GM19455 (cell line): ENCODE results near the gene CNTNAP5.

Experiments used
- ATAC-seq: cut with Tn5 transposase; IDR thresholded peaks from one replicate; pipeline ENCODE4 v1.9.1; 2021; ENCODE audit not compliant: unreplicated experiment

Gene CNTNAP5

DNA sequence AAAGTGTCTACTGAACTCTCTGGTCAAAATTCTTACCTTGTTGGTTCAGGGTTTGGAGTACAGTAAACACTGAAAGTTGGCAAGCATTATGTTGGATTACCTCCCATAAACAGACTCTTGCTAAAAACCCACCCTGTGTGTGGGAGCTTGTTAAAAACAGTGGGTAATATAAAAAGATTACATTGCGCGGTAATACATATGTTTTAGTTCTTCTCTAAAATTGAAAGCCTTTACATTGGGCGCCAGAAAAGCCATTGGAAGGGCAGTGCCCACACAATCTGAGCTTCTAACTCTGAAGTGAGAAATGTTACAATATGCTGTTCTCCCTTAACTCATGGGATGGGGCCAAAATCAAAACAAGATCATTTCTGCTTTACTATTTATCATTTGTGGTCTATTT, 510.7 kb downstream of the CNTNAP5 start:
- no peak for ATAC-seq

DNA sequence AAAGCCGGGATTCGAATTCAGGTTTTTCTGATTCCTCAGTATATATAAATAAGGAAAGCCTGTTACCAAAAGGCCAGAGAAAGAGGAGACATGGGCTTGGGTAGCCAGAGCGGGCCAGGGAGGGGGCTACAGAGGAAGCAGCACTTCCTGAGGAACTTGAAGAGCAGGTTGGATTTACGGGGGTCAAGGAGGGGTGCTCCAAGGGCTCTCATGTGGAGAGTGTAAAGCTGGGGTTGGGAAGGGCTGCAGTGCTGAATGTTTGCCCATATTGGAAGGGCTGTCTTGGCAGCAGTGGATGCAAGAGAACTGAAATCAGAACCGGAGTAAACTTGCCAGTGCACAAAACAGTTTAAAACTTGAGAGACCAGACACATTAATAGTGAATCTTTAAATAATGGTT, 511.5 kb downstream of the CNTNAP5 start:
- no peak for ATAC-seq

DNA sequence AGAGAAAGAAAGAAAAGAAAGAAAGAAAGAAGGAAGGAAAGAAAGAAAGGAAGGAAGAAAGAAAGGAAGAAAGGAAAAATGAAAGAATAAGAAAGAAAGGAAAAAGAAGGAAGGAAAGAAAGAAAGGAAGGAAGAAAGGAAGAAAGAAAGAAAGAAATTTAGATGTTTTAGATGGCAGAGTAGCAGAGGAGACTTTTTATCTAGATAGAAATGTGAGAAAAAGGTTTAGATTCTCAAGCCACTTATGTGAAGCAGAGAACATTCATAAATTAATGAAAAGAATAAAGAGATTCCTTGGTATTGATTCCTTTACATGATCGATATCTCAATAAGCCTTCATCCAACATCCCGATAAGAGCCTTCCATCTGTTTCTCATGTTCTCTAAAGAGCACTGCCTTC, 513.5 kb downstream of the CNTNAP5 start:
- ATAC-seq, result no peak

DNA sequence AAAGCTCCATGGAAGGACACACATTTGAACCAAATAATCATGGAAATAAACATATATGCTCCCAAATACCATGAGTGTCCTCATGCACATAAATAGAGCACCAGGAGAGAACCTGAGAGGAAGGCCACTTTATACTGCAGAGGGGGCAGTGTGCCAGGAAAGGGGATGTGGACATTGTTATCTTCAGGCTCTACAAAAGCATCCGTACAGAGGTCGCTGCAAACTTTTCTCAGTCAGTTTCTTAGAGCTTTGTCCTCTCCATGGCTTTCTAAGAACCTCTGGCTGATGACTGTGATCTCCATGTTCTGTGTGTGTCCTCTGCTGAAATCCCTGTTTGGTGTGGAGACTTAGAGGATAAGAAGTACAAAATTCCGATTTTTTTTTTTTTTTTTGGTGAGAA, 515.7 kb downstream of the CNTNAP5 start:
- ATAC-seq, result no peak

DNA sequence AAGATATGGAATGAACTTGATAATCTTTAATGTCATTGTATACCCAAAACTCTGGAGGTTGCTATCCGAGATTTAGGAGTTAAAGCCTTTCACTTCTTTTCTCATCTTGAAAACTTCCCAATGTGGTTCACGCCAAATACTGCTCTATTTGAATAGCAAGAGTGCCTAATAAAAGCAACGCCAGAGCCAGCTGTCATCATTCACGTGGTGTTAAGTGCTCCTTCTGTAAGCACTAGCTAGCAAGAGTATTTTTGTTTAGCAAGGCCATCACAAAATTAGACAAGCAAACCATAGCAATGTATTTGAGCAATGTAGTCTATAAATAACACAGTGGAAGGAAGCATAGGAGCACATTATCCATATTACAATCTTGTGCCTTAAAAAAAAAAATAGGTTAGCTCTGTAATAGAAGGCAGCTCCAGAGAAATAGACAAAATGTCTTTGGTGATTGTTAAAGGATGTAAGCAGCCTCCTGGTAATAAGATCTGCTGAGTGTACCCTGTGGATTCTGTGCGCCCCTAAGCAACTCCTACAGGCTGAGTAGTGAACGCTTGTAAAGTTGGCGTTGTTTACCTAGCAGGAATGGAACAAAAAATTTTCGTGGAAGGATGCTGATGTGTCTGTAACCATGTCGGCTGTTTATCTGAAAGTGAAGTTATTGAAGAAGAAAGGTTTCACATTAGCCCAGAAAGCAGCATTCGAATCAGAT, 518.0 kb downstream of the CNTNAP5 start:
- no peak for ATAC-seq

DNA sequence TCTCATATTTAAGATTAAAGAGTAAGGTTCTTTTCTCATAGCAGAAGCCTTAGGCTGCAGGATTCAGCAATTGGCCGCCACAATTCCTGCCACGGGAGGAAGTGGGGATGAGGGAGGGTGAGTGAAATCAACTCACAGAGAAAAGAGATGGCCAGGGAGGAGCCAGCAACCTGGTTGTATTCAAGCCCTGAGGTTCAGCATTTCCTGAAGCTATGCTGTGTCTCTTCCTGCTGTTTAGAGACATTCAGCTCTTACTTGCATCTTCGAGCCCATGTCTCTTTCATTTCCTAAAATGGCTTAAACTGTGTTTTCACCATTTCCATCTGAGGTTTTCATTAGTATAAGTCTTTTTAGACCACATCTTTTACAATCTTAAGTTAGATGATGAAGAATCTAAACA, 522.6 kb downstream of the CNTNAP5 start:
- ATAC-seq, result no peak

DNA sequence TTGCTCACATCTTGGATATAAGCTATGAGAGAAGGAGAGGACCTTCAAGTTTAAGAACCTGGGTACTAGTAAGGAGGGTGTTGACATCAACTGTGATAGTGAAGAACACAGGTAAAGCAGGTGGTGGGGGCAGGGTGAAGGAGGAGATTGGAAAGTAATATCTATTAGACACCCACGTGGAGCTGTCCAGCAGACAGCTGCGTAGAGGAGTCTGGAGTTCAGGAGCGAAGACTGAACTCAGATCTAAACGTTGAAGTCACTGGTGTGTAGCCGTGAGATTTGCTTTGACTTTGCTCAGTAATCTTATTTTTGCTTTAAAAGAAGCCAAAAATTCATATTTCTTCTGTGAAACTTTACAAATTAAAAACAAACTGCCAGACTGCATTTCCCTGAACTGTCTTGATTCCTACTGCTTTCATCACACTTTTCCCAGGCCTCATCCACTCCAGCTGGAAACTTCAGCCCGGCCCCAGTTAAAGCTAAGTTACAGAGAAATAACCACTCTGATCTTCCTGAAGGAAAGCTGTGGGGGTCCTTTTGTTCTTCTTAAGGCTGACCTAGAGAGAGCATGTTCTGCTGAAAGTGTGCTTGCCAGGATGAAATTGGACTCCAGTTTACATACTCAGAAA, 533.3 kb downstream of the CNTNAP5 start:
- no peak for ATAC-seq

DNA sequence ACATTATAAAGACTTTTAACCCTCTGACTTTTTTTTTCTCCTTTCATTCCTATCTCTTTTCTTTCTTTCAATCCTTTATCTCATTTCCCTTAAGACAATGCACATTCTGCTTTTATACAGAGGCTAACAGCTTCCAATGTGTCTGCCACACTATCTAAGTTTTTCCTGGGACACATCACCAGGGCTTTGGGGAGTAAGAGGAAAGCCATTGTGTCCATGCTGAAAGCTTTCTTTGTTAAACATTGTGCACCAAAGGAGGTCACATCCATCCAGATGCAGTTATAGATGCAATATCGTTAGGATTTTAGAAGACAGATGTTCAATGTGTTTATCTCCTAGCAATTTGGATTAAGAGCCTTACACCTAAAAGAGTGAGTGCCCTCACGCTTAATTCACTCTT, 534.1 kb downstream of the CNTNAP5 start:
- no peak for ATAC-seq

DNA sequence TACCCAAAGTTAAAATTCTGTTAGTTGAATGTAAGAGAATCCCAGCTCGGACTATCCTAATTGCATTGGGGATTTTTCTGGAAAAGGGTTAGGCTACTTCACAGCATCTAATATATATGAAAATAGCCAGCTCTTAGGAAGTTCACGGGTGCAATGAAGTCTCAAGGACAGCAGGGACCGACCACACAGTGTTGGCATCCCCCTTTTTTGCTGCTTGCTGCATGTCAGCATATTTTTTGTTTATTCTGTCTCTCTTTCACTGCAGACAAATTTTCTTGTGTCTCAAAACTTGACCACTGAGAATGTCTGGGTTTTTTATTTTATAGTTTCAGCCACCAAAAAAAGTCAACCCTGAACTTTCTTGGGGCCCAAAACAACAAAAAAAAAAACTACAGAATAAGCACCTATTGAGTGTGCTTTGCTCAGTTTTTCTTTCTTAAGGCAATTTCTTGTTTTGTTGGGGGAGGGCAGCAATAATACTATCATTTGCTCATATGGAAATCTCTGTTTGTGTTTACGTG, 535.6 kb downstream of the CNTNAP5 start:
- ATAC-seq, result no peak

DNA sequence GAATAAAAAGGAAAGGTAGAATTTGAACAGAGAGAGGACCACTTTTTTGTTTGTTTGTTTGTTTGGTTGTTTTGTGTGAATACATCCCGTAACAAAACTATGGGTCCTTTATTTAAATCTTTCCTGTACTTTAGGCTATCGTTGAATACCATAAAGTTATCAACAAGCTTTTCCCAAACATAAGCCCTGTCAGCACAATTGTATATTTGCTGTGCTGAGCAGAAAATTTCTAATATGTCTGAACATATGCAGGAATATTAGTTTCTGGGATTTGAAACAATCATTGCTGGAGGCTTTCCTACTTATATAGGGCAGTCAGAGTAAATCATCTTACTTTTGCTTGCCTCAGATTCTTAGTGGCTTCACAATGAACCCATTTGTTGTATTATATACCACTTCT, 536.4 kb downstream of the CNTNAP5 start:
- ATAC-seq, result no peak

DNA sequence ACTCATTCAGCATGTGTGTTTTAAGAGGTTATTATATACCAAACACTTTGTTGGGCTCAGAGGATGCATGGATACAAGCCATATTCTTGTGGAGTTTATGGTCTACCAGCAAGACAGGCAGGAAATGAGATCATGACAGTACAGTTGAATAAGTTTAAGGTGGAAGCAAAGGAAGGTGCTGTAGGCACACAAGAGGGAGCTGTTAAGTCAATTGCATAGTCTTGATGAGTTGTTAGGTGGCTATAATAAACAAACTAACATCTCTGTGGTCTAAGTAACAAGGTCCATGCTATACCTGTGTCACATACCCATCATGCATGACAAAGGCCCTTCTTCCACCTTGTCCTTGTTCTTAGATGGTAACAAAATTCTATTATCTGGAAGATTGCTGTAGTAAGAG, 538.3 kb downstream of the CNTNAP5 start:
- no peak for ATAC-seq

DNA sequence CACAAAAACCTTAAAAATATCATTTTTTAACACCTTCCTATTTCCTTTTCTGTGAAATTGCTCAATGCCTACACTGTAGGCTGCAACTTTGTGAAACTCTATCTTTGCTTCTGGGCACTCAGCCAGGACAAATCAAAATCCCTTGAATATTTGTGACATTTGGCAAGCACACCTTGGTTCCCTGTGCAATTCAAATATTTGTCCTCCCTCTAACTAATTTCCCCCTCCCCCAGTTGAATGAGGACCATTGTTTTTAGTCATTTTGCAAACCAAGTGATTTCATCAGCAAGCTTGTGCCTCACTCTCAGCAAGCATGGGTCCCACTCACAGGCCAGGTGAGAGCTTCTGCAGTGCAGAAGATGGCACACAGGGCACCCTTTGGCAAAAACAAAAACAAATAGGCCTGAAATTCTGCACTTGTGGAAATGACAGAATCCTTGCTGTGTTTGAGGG, 541.5 kb downstream of the CNTNAP5 start:
- ATAC-seq, result no peak

DNA sequence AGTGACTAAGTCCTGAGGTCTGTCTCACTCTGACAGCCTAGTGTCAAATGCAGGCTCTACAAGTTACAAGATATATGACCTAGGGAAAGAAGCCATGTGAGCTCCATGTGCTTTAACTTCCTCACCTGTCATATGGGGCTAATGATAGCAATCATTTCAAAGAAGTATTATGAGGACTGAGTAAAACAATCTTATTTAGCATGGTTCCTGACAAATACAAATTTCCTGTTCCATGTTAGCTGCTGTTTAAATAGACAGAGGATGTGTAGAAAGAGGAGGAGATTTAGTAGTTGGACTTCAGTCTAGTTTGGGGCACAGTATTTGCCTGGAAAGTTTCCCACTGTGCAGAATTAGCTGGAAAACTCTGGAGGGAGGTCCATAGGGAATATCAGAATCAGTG, 545.8 kb downstream of the CNTNAP5 start:
- no peak for ATAC-seq

DNA sequence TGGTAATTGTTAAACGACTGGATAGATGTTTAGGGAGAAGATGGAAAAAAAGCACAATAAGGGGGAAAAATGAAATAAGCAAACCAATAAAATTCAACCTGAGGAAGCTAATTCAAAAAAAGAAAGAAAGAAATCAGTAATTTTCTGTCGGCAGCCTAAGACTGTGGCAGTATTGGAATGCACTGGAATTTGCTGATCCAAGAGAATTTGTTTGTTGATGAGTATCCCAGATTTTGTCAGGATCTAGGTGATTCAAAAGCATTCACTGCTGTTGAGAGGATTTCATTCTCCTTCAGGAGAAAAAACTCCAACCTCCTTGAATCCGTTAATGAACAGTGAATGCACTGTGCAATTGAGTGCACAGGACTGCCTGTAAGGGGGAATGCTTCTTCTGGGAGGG, 546.7 kb downstream of the CNTNAP5 start:
- ATAC-seq, result no peak

DNA sequence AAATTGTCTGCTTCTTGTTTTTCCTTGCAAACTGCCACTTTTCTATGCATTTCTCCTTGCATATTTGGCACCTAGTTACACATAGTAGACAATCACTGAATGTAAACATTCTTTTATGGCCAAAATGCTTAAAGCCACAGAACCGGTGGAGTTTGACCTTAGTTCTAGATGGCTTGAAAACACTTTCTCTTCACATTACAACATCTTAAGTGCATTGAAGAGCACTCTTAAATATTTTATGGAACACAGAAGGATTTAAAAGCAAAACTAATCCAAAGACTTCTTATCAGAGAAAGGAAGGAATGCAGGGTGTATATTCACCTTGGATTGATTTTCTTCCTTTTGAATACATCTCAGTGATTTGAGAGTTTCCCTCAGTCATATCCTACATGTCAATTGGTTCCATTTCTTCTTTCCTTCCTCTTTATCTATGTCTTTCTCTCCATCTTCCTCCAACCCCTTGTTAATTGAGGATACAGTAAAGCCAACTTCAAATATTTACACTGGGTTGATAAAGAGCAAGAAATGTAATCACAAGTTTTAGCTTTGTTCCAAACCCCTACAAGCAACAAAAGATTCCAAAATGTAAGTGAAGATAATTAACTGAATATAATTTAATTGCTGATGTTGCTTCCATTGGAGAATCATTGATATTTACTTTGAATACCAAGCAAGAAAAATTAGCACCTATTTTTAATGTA, 548.0 kb downstream of the CNTNAP5 start:
- no peak for ATAC-seq

DNA sequence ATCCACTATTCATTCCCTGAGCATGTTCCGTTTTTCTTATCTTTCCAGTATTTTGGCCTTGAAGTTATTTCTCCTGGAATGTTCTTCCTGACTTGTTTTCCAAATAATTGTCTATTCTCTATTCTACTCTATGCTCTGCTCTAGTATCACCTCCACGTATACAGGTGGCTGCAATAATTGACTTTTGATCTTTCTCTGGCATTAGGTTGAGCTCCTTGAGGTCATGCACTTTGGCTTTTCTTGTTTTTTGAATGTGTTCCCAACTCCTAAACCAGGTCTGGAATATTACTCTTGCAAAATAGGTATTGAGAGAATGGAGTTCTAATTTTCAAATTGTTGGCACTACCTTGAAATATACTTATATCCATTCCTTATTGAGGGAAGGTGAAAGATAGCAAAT, 550.4 kb downstream of the CNTNAP5 start:
- ATAC-seq, result no peak

DNA sequence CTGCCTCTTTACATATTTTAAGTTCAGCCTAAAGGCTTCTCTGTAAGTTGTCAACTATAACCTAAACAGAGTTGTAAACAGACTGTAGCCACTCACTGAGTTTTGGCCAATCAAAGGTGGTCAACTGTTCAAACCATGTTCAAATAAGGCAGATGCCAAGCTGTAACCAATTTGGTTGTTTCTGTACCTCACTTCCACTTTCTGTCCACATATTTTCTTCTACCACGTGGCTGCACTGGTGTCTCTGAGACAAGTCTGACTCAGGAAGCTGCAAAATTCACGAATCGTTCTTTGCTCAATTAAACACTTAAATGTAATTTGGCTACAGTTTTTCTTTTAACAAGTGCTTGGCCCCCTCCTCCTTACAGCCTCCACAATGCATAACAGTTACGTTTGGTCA, 555.2 kb downstream of the CNTNAP5 start:
- ATAC-seq, result no peak

DNA sequence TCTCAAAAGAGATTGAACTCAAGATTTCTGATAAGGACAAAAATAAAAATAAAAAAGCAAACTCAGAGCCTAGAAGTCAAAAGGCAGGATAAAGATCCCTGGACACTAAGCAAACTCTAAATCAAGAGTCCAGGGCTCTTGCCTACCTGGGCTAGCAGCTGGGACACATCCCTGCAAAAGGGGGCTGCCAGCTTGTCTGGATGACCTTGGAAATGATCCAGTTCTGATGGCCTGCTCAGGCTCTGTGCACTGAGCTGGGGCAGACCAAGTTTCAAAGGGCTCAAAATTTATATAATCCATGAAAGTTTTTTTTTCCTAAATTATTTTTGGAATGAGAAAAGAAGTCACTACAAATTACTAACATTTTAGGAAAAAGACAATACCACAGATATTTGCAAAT, 557.3 kb downstream of the CNTNAP5 start:
- ATAC-seq, result no peak

DNA sequence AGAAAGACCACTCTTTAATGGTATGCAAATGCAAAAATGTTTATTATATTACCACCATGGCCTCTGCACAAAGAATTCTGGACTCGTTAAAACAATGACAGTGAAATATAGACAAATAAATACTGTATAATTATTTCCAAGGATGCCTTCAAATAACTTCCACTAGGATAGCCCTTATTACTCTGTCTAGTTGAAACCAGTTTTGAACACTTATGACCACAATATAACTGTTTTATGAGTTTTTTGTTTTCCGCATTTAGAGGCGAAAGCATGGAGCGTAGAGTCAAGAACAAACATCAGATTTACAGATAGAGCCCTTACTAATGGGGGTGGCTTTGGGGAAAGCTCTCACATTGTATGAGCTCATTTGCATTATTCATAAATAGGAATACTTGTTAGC, 559.5 kb downstream of the CNTNAP5 start:
- no peak for ATAC-seq

DNA sequence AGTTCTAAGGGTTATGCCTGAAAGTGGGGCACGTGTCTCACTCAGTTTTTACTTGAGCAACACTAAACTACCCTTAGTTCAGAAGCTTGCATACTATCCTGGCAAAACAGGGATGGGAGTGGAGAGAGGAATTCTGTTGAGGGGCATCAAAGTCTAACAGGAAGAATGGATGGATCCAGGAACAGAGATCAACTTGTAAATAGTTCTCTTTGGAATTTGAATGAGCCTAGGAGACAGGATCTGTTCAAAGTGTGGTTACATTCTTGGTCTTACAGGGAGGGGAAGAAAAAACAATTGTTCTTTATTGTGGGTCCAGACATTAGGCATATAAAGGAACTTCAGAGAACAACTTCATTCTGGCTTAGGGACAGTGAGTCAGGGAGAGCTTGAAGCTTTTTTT, 560.2 kb downstream of the CNTNAP5 start:
- no peak for ATAC-seq

DNA sequence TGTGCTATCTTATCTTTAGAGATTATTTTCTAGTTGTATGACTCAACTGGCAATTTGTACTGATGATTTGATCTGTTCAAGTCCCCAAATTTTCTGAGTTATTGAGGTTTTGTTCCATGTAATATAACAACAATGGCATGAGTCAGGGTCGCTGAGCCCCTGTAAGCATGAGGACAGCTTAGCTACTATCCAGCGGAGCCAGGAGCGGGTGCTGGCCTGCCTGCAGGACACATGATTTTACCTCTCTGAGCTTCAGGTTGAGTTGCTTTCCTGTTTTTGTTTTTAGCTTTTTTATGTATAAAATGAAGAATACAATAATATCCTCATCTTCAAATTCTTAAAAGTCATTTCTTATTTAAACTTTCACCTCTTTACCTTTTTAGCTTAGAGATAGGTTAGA, 561.1 kb downstream of the CNTNAP5 start:
- ATAC-seq, result no peak

DNA sequence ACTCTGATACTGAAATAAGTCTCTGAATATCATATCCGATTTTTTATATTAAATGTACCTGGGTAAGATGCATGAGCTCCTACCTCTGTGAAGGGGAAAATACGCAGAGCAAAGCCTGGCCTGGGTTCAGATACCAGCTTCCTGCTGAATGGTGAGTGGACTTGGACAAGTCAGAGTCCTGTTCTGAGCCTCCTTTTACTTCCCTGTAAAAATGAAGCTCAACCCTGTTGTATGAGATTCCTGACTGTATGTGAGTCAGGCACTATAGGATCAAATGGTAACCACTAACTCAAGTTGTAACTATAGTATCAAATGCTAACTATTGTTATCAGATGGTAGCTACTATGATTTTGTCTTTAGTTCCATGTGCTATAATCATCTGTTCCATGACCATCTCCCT, 561.7 kb downstream of the CNTNAP5 start:
- ATAC-seq, result no peak
